Stimulated activated CD4-positive, alpha-beta T cell treated with anti-CD3 and anti-CD28 coated beads, Interleukin-4, amount 100 ng/mL, for 1 hour (primary cell): ENCODE results near the gene PPFIBP1.
A peak's percentile ranks its signal among the peaks of the same experiment; 100 is the strongest.
"Not testable (repeated sequence)": the region's sequence is repeated elsewhere in the genome, so short reads cannot be mapped to it uniquely, and the experiment has no call there.

ENCODE experiments used
- DNase-seq: peaks from one replicate; pipeline ENCODE4 v3.0.0-alpha.2; 2020

The PPFIBP1 gene

DNA sequence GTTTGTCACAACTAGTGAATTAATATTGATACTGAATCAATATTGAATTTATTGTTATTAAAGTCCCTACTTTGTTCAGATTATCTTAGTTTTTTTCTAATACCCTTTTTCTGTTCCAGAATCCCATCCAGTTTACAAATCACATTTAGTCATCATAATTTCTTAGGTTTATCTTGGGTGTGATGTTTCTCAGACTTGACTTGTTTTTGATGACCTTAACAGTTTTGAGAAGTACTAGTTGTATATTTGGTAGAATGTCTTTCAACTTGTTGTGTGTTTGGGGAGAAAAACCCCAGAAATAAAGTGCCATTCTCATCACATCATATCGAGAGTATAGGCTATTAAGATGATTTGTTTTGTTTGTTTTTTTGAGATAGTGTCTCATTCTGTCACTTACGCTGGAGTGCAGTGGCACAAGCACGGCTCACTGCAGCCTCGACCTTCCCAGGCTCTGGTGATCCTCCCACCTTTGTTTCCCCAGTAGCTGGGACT, 206.1 kb downstream of the PPFIBP1 start:
- no peak for DNase-seq

DNA sequence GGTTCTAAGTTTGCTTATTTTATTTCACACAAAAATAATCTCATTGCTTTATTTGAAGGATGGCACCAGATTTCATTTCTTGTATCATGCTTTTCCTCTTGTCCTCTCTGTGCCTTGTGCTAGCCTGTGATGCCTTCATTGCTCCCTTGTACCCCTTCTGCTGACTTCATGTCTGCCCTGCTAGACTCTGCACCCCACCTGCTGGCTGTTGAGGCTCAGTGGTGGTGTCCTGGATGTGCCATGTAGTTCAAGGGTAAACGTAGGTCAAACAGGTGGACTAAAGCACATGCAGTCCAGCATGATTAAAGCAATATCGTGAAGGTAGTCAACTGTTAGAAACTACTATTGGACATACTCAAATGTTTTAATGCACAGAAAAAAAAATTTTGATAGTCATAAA, 208.3 kb downstream of the PPFIBP1 start:
- DNase-seq: no peak

DNA sequence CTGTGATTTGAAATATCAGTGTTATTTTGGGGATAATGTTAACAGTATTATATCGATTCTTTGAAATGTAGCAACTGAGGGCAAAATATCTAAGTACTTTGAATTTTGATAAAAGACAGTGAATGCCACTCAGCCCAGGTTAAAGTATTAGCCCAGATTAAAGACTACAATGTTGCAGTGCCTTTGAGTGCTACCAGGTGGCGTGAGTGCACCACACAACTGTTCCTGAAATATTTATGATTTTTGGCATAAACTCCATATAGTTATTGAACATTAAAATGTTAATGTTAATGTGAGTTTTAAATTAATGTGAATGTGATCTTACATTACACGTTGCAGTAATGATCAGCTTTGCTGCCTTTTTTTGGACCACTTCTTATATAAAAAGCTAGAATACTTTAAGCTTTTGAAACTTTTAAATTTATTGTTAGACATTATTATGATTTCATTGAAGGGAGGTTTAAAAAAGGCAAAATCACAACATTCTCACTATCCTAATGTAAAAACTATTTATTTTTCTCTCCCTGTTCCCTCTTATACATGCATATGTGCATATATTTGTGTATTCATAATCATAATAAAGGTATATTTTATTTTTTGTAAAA, 209.1 kb downstream of the PPFIBP1 start:
- peak; percentile 39 for DNase-seq

DNA sequence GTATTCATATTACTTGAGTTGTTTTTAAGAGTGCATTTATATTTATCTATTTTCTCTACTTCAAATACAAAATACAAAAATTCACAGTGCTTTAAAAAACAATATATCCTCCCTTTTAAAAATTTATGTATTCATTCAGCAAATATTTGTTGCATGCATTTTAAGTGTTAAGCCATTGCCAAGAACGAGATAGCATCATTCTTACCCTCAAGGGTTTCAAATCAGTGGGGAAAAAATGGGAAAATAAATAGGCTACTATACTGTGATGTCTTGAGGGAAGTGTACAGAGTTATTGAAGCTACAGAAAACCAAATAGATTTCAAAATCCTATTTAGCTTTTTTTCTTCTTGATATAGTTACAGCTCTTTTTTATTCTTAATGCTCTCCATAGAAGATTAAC, 209.8 kb downstream of the PPFIBP1 start:
- no peak for DNase-seq

DNA sequence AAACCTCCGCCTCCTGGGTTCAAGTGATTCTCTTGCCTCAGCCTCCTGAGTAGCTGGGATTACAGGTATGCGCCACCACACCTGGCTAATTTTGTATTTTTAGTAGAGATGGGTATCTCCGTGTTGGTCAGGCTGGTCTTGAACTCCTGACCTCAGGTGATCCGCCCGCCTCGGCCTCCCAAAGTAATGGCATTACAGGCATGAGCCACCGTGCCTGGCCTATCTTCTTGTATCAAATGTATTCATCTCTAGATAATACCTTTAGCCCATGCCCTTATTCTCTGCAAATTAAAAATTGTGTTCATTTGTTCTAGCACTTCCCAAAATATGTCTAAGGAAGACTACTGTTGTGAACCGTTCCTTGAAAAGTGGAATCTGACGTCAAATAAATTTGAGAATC, 210.3 kb downstream of the PPFIBP1 start:
- not testable (repeated sequence) for DNase-seq

GRCh38 chr12:27743601-27744000, 219.6 kb downstream of the PPFIBP1 start:
- no peak for DNase-seq
